T-helper 2 cell (primary cell): ENCODE results near the gene SPART.
A peak's percentile ranks its signal among the peaks of the same experiment; 100 is the strongest.
"Not testable (repeated sequence)": the region's sequence is repeated elsewhere in the genome, so short reads cannot be mapped to it uniquely, and the experiment has no call there.

Experiments
- DNase-seq, 5 experiments: peaks; one replicate each; pipeline versions ENCODE4 v3.0.0 to v3.0.0-alpha.2; 2012 to 2022

The SPART gene

DNA sequence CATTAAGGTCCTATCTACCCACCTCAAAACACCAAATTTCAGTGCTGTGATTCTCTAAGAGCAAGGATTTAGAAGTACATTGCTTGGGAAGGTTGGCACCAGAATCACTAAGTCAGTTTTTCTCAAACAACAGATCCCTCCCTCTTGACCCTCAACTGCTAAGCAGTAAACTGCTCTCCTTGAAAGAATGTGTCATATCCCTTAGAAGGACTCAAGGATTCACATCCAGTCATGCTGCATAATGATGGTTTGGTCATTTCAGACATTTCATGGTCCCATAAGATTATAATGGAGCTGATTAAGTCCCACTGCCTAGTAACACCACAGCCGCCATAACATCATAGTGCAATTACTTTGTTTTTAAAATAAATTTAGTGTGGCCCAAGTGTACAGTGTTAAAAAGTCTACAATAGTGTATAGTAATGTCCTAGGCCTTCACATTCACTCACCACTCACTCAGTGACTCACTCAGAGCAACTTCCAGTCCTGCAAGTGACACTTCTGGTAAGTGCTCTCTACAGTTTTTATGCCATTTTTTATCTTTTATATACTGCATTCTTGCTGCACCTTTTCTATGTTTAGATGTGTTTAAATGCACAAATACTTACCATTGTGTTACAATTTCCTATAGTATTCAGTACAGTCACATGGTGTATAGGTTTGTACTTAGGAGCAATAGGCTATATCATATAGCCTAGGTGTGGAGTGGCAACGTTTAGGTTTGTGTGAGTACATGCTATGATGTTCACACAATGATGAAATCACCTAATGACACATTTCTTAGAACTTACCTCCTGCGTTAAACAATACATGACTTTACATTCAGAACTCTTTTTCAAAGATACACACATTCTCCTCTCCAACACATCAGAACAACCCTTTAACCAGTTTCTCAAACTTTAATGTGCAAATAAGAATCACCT is 32.9 kb downstream of the SPART start:
- no peak for DNase-seq

GRCh38 chr13:36310417-36311108 is 35.6 kb downstream of the SPART start:
- no peak for DNase-seq

DNA sequence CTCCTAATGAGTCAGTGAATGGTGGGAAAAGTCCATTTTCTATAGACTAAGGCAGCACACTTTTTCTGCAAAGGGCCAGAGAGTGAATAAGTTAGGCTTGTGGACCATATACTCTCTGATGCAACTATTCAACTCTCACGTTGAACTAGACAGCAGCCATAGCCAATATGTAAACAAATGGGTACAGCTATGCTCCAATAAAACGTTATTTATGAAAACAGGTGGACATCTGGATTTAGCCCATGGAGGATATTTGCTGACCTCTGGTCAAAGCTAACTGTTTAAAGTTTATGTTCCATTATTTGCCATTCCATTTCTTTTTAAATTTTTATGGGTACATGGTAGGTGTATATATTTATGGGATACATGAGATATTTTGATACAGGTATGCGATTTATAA is 43.9 kb downstream of the SPART start:
- no peak for DNase-seq

DNA sequence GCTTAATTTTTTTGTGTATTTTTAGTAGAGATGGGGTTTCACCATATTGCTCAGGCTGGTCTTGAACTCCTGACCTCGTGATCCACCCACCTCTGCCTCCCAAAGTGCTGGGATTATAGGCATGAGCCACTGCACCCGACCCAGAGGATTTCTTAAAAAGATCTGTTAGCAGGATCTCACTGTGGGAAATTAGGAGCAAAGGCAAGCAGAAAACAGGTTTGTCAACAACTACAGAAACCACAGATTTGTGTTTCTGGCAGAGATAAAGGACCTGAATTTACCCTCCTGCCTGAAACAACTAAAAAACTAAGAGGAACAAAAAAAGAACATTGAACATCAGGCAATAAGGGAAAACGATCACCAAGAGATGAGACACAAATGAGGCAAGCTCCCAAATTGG is 46.7 kb downstream of the SPART start:
- not testable (repeated sequence) for DNase-seq

DNA sequence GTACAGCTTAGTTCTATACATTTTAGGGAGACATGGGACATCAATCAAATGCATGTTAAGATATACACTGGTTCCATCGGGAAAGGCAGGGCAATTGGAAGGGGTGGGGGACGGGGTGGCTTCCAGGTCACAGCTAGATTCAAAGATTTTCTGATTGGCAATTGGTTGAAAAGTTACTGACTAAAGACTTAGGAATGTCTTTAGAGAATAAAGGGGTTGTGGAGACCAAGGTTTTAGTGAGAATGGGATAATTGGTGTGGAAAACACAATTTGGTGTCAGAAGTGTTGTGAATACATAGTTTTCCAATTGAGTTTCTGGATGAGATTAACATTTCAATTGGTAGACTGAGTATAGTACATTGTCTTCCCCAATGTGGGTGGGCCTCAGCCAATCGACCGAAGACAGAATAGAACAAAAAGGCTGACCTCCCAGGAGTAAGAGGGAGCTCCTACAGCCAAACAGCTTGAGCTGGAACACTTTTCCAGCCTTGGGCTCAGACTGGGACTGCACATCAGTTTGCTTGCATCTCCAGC is 47.6 kb downstream of the SPART start:
- no peak for DNase-seq

DNA sequence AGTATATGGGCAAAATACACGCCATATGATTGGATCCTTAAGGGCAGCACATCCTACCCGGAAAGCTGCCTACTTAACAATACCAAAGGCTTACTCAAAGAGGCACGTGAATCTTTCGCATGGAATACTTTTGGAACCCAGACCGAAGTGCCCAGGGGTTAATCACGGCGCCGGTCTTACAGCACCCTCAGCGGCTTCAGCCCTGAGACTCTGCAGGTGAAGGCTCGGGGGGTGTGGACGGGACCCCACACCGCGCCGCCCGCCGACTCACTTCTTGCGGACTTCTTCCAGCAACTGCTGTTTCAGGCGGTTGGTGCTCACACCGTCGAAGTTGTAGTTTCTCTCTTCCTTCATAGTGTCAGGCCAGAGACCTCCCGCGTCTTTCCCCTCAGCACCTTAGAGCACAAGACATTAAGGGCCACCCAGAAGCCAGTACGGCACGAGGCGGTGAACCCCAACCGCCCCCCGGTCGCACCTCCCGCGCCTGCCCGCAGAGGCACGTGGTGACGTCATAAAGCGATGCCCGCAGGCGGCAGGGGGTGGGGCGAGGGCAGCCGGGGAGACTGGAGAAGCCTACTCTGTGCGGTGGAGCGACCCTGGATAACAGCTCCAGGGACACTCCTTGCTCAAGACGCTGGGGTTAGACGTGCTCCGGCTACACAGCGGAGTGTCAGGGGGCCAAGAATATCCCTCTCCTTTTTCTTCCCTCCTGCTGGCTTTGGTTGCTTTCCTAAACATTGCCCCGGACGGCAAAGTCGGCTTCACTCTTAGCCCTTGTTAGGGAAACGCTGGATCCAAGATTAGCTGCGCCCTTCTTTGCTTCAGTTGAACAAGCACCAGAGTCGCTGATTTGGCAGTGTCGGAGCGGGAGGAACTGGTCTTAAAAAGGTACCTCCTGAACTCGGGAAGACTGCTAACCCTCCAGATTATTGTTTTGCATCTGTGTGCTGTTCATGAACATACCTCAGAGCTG is 48.5 kb downstream of the SPART start, which contains the start of gene CCDC169:
CCDC169 (minus strand) TSS at position 449 of the 973 bp plus-strand sequence; CDS start at position 354, 95 bp downstream.
- peak; percentile 19 to 78 (median 30) for DNase-seq

GRCh38 chr13:36294096-36294495 is 52.1 kb downstream of the SPART start:
- no peak for DNase-seq

GRCh38 chr13:36293497-36293896 is 52.7 kb downstream of the SPART start:
- DNase-seq: no peak

DNA sequence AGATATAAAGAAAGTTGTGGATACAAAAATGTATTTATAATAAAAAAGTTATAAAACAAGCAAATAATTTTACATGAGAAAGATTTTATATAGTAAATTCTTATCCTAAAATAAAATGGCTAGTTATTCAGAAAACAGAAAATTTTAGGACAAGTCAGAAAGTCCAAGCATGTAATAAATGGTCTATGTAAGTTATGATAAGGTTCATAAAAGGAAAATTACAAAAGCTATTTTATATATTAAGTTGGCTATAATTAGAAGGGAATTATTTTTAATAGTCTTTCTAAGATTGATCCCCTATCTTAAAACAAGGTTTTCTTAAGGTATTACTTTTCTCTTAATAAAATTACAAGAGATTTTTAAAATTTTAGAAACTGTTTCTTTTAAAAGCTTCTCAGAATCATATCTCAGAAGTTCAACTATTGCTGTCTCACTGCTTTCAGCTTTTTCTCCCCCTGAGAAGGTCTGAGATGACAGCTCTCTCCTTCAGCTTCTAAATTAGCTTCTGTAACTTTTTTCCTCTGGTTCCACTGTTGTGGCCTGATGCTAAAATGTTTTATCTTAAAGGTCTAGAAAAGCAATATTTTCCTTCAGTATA is 57.3 kb downstream of the SPART start:
- no peak for DNase-seq

DNA sequence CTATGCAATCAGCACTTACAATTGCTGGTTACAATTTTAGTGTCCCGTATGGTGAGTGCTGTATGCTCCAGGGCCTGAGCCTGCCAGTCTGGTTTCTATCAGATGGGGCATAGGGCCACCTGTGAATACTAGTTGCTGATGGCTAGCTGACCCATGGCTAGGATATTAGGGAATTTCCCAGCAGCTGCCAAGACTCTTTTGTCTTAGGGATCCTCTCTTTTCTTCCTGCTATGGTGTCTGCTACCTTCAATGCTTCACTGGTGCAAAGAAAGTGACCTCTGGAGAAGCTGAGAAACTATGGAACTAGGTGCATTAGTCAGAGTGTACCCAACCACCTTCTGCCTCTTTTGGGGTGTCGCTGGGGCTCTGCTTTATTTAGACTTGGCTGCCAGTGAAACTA is 60.2 kb downstream of the SPART start:
- no peak for DNase-seq

DNA sequence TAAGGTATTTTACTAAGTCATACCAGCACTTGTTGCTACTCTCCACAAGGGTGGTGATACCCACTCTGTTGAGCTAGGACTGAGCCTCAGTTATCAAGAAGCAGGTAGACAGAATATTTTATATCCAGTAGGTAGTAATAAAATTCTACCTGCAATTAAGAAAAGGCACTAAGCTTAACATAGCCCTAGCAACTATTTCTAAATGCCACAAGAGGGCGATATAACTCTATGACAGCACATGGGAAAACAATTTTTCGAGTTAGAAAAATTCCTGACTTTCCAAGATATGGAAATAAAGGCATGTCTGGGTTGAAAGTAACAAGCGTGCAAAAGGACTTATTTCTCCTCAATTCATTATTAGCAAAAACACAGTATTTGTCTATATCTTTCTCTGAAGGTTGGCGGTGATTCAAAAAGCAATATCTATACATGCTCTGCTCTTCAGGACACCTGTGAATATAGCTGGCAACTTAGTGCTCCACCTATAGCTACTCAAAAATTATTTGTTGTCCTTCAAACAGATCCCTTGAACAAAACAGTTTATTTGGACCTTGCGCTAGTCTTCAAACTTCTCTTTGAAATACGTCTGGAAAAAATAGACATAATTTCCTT is 63.3 kb downstream of the SPART start:
- DNase-seq: peak in 1 of 5 experiments; percentile 2

DNA sequence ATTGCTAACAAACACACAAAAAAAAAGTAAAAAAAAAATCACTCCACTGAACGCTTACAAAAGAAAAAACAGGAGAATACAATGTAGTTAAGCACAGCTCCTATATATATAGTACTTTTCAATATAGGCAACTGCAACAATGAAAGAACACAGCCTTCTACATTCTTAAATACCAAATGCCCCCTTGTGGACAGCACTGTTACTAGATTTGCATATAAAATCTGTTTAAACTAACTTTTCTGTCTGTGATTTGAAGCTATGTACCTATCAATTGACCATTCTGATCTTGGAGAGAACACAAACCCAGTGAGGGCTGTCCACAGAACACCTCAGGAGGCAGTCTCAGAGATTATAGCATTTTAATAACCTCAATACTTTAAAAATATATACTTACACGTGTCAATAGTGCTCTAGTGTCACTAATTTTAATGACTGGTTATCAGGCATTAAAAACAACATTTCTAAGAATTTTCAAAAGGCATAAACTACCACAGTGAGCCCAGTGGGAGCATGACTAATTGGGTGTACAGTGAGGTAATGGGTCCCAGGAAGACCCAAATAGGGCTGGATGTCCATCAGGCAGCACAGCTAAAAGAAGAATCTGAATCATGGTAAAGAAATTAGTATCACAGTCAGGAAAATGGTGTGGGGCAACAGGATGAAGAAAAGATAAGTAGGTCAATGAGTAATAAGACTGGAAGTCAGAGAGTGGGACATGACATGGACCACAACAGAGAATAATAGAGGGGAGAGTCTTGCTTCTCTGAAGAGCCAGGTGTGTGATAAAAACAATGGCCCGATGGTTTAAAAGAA is 70.8 kb downstream of the SPART start:
- peak in 1 of 5 experiments; percentile 31 for DNase-seq

- no peak for DNase-seq
These were observed 72.8 kb downstream of the SPART start for GRCh38 chr13:36273431-36273830.

DNA sequence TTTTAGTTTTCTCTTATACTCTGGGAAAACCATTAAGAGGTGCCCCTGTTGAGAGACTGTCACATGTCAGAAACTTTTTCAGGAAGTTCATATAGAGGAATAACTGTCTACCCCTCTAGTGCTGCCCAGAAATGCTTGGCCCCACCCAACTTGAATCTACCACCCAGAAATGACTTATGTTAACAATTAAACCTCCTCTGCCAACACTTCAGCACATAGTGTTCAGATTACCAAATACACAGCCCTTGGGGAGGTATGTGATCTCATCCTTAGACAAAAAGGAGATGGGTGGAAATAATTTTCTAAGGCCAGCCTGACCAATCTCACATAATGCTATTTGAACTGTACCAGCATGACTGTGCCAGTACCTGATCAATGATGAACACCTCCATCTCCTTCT is 84.2 kb downstream of the SPART start:
- no peak for DNase-seq

DNA sequence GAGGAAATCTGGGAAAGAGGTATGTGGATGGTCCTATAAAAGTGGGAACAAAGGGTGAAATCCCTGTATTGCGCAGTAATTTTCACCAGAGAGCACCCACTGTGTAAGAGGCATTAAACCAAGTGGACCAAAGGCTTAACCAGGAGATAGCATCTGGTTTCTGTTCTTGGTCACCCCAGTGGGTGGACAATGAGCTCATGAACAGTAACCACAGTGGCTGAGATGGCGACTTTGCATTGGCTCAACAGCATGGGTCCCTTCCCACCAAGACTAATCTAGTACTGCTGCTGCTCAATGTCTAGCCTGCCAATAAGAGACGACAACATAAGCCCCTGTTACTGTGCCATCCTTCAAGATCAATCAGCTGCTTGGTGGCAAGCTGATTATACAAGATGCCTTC is 85.2 kb downstream of the SPART start:
- no peak for DNase-seq

DNA sequence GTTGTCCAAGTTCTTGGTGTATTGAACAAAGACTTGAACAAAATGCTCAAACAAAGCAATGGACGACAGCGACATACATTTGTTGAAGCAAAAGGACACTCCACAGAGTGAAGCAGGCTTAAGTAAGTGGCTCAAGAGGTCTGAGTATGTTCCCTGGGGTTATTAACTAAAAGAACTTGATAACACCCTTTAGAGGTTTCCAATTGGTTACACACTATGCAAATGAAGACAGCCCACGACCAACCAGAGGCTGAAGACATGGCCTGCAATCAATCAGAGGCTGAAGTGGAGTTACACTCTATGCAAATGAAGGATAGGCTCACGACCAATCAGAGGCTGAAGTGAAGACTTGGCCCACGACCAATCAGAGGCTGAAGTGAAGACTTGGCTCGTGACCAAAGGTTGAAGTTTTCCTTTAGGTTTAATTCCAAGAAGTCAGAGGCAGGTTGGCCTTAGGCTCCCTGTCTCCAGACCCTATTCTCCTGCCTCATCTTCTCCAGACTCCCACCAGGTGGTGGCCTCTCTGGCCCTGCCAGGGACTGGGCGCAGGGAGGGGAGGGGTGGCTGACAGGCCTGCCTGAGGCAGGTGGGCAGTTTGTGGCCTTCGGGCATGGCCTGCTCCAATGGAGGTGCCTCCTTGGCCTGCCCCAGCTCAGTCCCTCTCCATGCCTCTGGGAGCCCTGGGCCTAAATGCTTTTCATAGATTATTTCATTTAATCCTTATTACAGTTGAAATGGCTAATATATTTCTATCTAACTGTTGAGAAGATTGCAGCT is 86.6 kb downstream of the SPART start:
- no peak for DNase-seq

DNA sequence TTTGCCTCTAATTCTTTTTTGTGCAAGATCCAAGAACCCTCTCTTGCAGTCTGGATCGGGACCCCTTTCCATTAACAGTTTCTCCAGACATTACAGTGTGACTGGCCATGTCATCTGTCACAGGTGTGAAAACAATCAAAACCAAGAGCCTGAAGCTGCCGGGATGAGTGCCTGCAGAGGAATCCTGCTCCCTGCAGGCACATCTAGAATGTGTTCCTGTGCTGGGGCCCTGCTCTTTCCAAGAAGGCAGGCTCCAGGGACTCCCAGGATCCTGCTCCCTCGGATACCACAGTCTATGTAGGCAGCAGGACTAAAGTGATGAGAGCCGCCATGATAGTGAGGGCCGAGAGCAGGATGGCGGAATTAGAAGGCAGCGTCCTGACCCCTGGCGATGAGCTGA is 87.4 kb downstream of the SPART start:
- DNase-seq: no peak
